Measurements from ENCODE around the gene ARMH2.
A peak's percentile ranks its signal among the peaks of the same experiment; 100 is the strongest.

The ARMH2 gene

GRCh38 chr6:24827162-24827561 is 28.4 kb upstream of the ARMH2 start:
- H3K36me3 Mint-ChIP-seq (ENCODE audit: low read depth): peaks cover 56% of the 10 kb centered on the region

GRCh38 chr6:24825130-24825630 is 26.5 kb upstream of the ARMH2 start:
- Mint-ChIP-seq H3K4me3 (no peak overlapping the region), H3K27me3 (no peaks in the 10 kb centered on the region), H3K36me3 (ENCODE audit: low read depth) (peaks cover 53% of the 10 kb centered on the region), H3K27ac (peak overlapping the region; percentile 76), H3K9me3 (no peaks in the 10 kb centered on the region), H3K4me1 (ENCODE audit: low read depth) (peaks cover 15% of the 10 kb centered on the region)

More at GRCh38 chr6:24827162-24827561, 28.4 kb upstream of the ARMH2 start:
- Mint-ChIP-seq H3K27ac (peak overlapping the region; percentile 66), H3K27me3 (no peaks in the 10 kb centered on the region), H3K9me3 (no peaks in the 10 kb centered on the region), H3K4me3 (no peak overlapping the region), H3K4me1 (ENCODE audit: low read depth) (peaks cover 20% of the 10 kb centered on the region)

- H3K36me3 Mint-ChIP-seq (ENCODE audit: low read depth): peaks cover 50% of the 10 kb centered on the region
- peak overlapping the region; percentile 9 for H3K27ac Mint-ChIP-seq
- peaks cover 15% of the 10 kb centered on the region for H3K4me1 Mint-ChIP-seq (ENCODE audit: low read depth)
- H3K4me3 Mint-ChIP-seq: no peak overlapping the region
- no peaks in the 10 kb centered on the region for H3K27me3 Mint-ChIP-seq
- no peaks in the 10 kb centered on the region for H3K9me3 Mint-ChIP-seq
These were observed 25.6 kb upstream of the ARMH2 start for GRCh38 chr6:24824142-24824938.

GRCh38 chr6:24823185-24823584 is 24.5 kb upstream of the ARMH2 start:
- H3K4me1 Mint-ChIP-seq (ENCODE audit: low read depth): peaks cover 13% of the 10 kb centered on the region
- no peaks in the 10 kb centered on the region for H3K9me3 Mint-ChIP-seq
- no peaks in the 10 kb centered on the region for H3K27me3 Mint-ChIP-seq
- H3K4me3 Mint-ChIP-seq: no peak overlapping the region
- H3K36me3 Mint-ChIP-seq (ENCODE audit: low read depth): peaks cover 55% of the 10 kb centered on the region
- H3K27ac Mint-ChIP-seq: no peak overlapping the region

- Mint-ChIP-seq H3K27ac (peak overlapping the region; percentile 36), H3K36me3 (ENCODE audit: low read depth) (peaks cover 52% of the 10 kb centered on the region), H3K27me3 (no peaks in the 10 kb centered on the region), H3K4me3 (no peak overlapping the region), H3K9me3 (no peaks in the 10 kb centered on the region), H3K4me1 (ENCODE audit: low read depth) (peaks cover 8% of the 10 kb centered on the region)
These were observed 24.0 kb upstream of the ARMH2 start for GRCh38 chr6:24822696-24823095.

- no peak overlapping the region for H3K4me3 Mint-ChIP-seq
- H3K9me3 Mint-ChIP-seq: no peaks in the 10 kb centered on the region
- H3K36me3 Mint-ChIP-seq (ENCODE audit: low read depth): peaks cover 49% of the 10 kb centered on the region
- no peaks in the 10 kb centered on the region for H3K27me3 Mint-ChIP-seq
- H3K27ac Mint-ChIP-seq: peak overlapping the region; percentile 61
- peaks cover 6% of the 10 kb centered on the region for H3K4me1 Mint-ChIP-seq (ENCODE audit: low read depth)
These were observed 23.2 kb upstream of the ARMH2 start for GRCh38 chr6:24821860-24822444.

GRCh38 chr6:24818346-24818745 is 19.6 kb upstream of the ARMH2 start:
- Mint-ChIP-seq H3K27me3 (no peaks in the 10 kb centered on the region), H3K4me3 (no peak overlapping the region), H3K4me1 (ENCODE audit: low read depth) (peaks cover 6% of the 10 kb centered on the region), H3K27ac (peak overlapping the region; percentile 31), H3K36me3 (ENCODE audit: low read depth) (peaks cover 30% of the 10 kb centered on the region), H3K9me3 (no peaks in the 10 kb centered on the region)

GRCh38 chr6:24809728-24810127 is 11.0 kb upstream of the ARMH2 start:
- H3K9me3 Mint-ChIP-seq: no peaks in the 10 kb centered on the region
- H3K4me1 Mint-ChIP-seq (ENCODE audit: low read depth): peaks cover 6% of the 10 kb centered on the region
- no peak overlapping the region for H3K27ac Mint-ChIP-seq
- H3K27me3 Mint-ChIP-seq: no peaks in the 10 kb centered on the region
- H3K4me3 Mint-ChIP-seq: no peak overlapping the region
- peaks cover 20% of the 10 kb centered on the region for H3K36me3 Mint-ChIP-seq (ENCODE audit: low read depth)

GRCh38 chr6:24807584-24807983 is 8.9 kb upstream of the ARMH2 start:
- H3K36me3 Mint-ChIP-seq (ENCODE audit: low read depth): peaks cover 23% of the 10 kb centered on the region
- H3K4me1 Mint-ChIP-seq (ENCODE audit: low read depth): peaks cover 6% of the 10 kb centered on the region
- no peak overlapping the region for H3K4me3 Mint-ChIP-seq
- no peaks in the 10 kb centered on the region for H3K27me3 Mint-ChIP-seq
- H3K9me3 Mint-ChIP-seq: no peaks in the 10 kb centered on the region
- no peak overlapping the region for H3K27ac Mint-ChIP-seq

- Mint-ChIP-seq H3K4me1 (ENCODE audit: low read depth) (peaks cover 6% of the 10 kb centered on the region), H3K27me3 (no peaks in the 10 kb centered on the region), H3K4me3 (no peak overlapping the region), H3K36me3 (ENCODE audit: low read depth) (peaks cover 19% of the 10 kb centered on the region), H3K27ac (no peak overlapping the region), H3K9me3 (no peaks in the 10 kb centered on the region)
These were observed 3.7 kb upstream of the ARMH2 start for GRCh38 chr6:24802271-24803059.

- H3K36me3 Mint-ChIP-seq (ENCODE audit: low read depth): peaks cover 13% of the 10 kb centered on the region
- H3K4me1 Mint-ChIP-seq (ENCODE audit: low read depth): peaks cover 24% of the 10 kb centered on the region
- no peaks in the 10 kb centered on the region for H3K27me3 Mint-ChIP-seq
- H3K4me3 Mint-ChIP-seq: no peak overlapping the region
- H3K27ac Mint-ChIP-seq: no peak overlapping the region
- H3K9me3 Mint-ChIP-seq: no peaks in the 10 kb centered on the region
These were observed 811 bp upstream of the ARMH2 start for GRCh38 chr6:24799541-24799915.

- H3K4me3 Mint-ChIP-seq: no peak overlapping the region
- H3K36me3 Mint-ChIP-seq (ENCODE audit: low read depth): peaks cover 10% of the 10 kb centered on the region
- H3K4me1 Mint-ChIP-seq (ENCODE audit: low read depth): peaks cover 24% of the 10 kb centered on the region
- no peaks in the 10 kb centered on the region for H3K27me3 Mint-ChIP-seq
- H3K9me3 Mint-ChIP-seq: no peaks in the 10 kb centered on the region
- no peak overlapping the region for H3K27ac Mint-ChIP-seq
These were observed 1.0 kb downstream of the ARMH2 start for GRCh38 chr6:24797596-24798216.

GRCh38 chr6:24796616-24797290 is 2.0 kb downstream of the ARMH2 start:
- no peaks in the 10 kb centered on the region for H3K27me3 Mint-ChIP-seq
- peaks cover 24% of the 10 kb centered on the region for H3K4me1 Mint-ChIP-seq (ENCODE audit: low read depth)
- H3K27ac Mint-ChIP-seq: peak overlapping the region; percentile 10
- H3K4me3 Mint-ChIP-seq: peak overlapping the region; percentile 6
- H3K9me3 Mint-ChIP-seq: no peaks in the 10 kb centered on the region
- peaks cover 10% of the 10 kb centered on the region for H3K36me3 Mint-ChIP-seq (ENCODE audit: low read depth)

GRCh38 chr6:24795106-24795505 is 3.6 kb downstream of the ARMH2 start:
- Mint-ChIP-seq H3K4me3 (no peak overlapping the region), H3K36me3 (ENCODE audit: low read depth) (peaks cover 7% of the 10 kb centered on the region), H3K27ac (no peak overlapping the region), H3K9me3 (no peaks in the 10 kb centered on the region), H3K27me3 (no peaks in the 10 kb centered on the region), H3K4me1 (ENCODE audit: low read depth) (peaks cover 24% of the 10 kb centered on the region)
